Panc1 (cell line): ENCODE data around the gene TEX264.

Experiments
- CTCF ChIP-seq: fragments of 450-650 bp; IDR thresholded peaks from 2 replicates; pipeline ENCODE4 v1.5.1; 2017; ENCODE audit warnings: mild to moderate bottlenecking
- POLR2AphosphoS5 ChIP-seq: IDR thresholded peaks from 2 replicates; pipeline ENCODE4 v1.6.1; 2012; ENCODE audit warnings: mild to moderate bottlenecking, low read depth, low read length, moderate library complexity
- SIN3A ChIP-seq: IDR thresholded peaks from 2 replicates; pipeline ENCODE4 v1.6.1; 2012; ENCODE audit warnings: low read depth, mild to moderate bottlenecking, low read length, moderate library complexity, borderline replicate concordance; ENCODE audit not compliant: insufficient read depth
- TCF7L2 ChIP-seq: IDR thresholded peaks from 2 replicates; pipeline ENCODE4 v1.6.1; 2011; ENCODE audit warnings: mild to moderate bottlenecking, low read depth, low read length, inconsistent platforms

GRCh38 chr3:51711352-51712037 lies 40.4 kb downstream of the TEX264 start:
- TF ChIP-seq CTCF (no peak), POLR2AphosphoS5 (no peak), TCF7L2 (no peak), SIN3A (no peak)
